GM12878 (cell line): Measurements from ENCODE around the gene RHEBL1. TPM values are rescaled to one million over a fixed set of nuclear protein-coding genes. Genes with fewer than 3 reads are reported as not detected.

ENCODE experiments used
- ATAC-seq: fragments of 200-7000 bp; cut with Tn5 transposase; 3 replicates; pipeline ENCODE4 v1.9.1; 2020; ENCODE audit warnings: mild to moderate bottlenecking, moderate library complexity
- Bru-seq: library from RNA; stranded (reverse); fragments of 400-500 nt; gene quantifications from one replicate; lab custom pipeline; 2021; lab: Mats Ljungman, UMichigan
- BruChase-seq, 2 experiments: library from RNA; stranded (reverse); fragments of 400-500 nt; gene quantifications; one replicate each; lab custom pipeline; 2021; lab: Mats Ljungman, UMichigan
- BruUV-seq: library from RNA; stranded (reverse); fragments of 400-500 nt; replicated peaks from 2 replicates; lab custom pipeline; 2021; lab: Mats Ljungman, UMichigan
- CTCF ChIA-PET: fragments of 300-600 bp; sonication (Branson Sonifier 250); formaldehyde crosslinking; extraction: SDS; loops from one replicate; lab custom pipeline; 2021; ENCODE audit warnings: inconsistent platforms; lab: Yijun Ruan, JAX
- POLR2A ChIA-PET: fragments of 350-600 bp; formaldehyde crosslinking; extraction: SDS; loops from one replicate; lab custom pipeline; 2021; ENCODE audit warnings: inconsistent platforms; lab: Charles Lee
- RAD21 ChIA-PET: fragments of 300-600 bp; sonication (Branson Sonifier 250); formaldehyde crosslinking; loops from one replicate; lab custom pipeline; 2023; ENCODE audit warnings: antibody characterized with exemption; ENCODE audit not compliant: unreplicated experiment; lab: Charles Lee
- SMC1A ChIA-PET: fragments of 300-600 bp; sonication (Branson Sonifier 250); formaldehyde crosslinking; loops from one replicate; lab custom pipeline; 2023; ENCODE audit not compliant: unreplicated experiment, uncharacterized antibody; lab: Charles Lee
- DNase-seq: peaks from one replicate; pipeline ENCODE4 v3.0.0-alpha.2; 2011; ENCODE audit warnings: low read depth, low spot score
- FAIRE-seq: peaks from 3 replicates; lab custom pipeline; 2011; peaks lifted over from hg19 to GRCh38; lab: Jason Lieb, UNC
- H2AFZ ChIP-seq: 2 replicates; pipeline ENCODE4 v1.6.0; 2011; ENCODE audit warnings: low read depth, low read length, control low read depth; ENCODE audit not compliant: control insufficient read depth
- H3K27ac ChIP-seq: 2 replicates; pipeline ENCODE4 v1.5.1; 2011; ENCODE audit warnings: control low read depth; ENCODE audit not compliant: control insufficient read depth, insufficient read depth
- H3K27me3 ChIP-seq, 2 experiments: replicated peaks in 1 of 2; 2 replicates each; pipeline versions ENCODE4 v1.6.0 to v1.6.1; 2011; ENCODE audit warnings: low read length in 1 of 2; ENCODE audit not compliant: control insufficient read depth in 2 of 2, insufficient read depth in 2 of 2
- H3K36me3 ChIP-seq, 2 experiments: 2 replicates each; pipeline ENCODE4 v1.5.1; 2011; ENCODE audit warnings: low read length in 1 of 2; ENCODE audit not compliant: control insufficient read depth in 2 of 2, insufficient read depth in 2 of 2
- H3K4me1 ChIP-seq: 2 replicates; pipeline ENCODE4 v1.6.1; 2011; ENCODE audit warnings: mild to moderate bottlenecking, low read length, moderate library complexity, mixed read lengths; ENCODE audit not compliant: control insufficient read depth, insufficient read depth
- H3K4me2 ChIP-seq: 2 replicates; pipeline ENCODE4 v1.6.0; 2011; ENCODE audit warnings: control low read depth; ENCODE audit not compliant: control insufficient read depth, insufficient read depth
- H3K4me3 ChIP-seq: fragments of 200-600 bp; sonication (generic); 2 replicates; pipeline ENCODE4 v1.5.1; 2016
- H3K79me2 ChIP-seq: 2 replicates; pipeline ENCODE4 v1.6.0; 2011; ENCODE audit warnings: low read length; ENCODE audit not compliant: control insufficient read depth, insufficient read depth
- H3K9ac ChIP-seq: 2 replicates; pipeline ENCODE4 v1.8.0; 2011; ENCODE audit warnings: low read length, control low read depth, mixed read lengths; ENCODE audit not compliant: control insufficient read depth, insufficient read depth
- H3K9me3 ChIP-seq: replicated peaks from 3 replicates; pipeline ENCODE4 v1.5.1; 2011; ENCODE audit warnings: mild to moderate bottlenecking, low read length; ENCODE audit not compliant: control insufficient read depth, insufficient read depth
- H4K20me1 ChIP-seq: 2 replicates; pipeline ENCODE4 v1.6.0; 2011; ENCODE audit not compliant: control insufficient read depth, insufficient read depth
- CHD4 ChIP-seq: fragments of 200-600 bp; sonication (generic); IDR thresholded peaks from 2 replicates; pipeline ENCODE4 v1.6.1; 2016; ENCODE audit warnings: mild to moderate bottlenecking
- HDAC2 ChIP-seq: fragments of 200-600 bp; sonication (generic); IDR thresholded peaks from 2 replicates; pipeline ENCODE4 v1.6.1; 2017
- JUND ChIP-seq: IDR thresholded peaks from 2 replicates; pipeline ENCODE4 v1.6.1; 2012; ENCODE audit warnings: low read depth, mild to moderate bottlenecking, low read length, improper control_type of control experiment, moderate library complexity
- POLR2AphosphoS5 ChIP-seq: IDR thresholded peaks from 2 replicates; pipeline ENCODE4 v1.6.1; 2011; ENCODE audit warnings: mild to moderate bottlenecking, low read length, inconsistent platforms
- SIX5 ChIP-seq: IDR thresholded peaks from 2 replicates; pipeline ENCODE4 v1.6.1; 2011; ENCODE audit warnings: mild to moderate bottlenecking, low read depth, low read length, moderate library complexity; ENCODE audit not compliant: severe bottlenecking
- STAT3 ChIP-seq: IDR thresholded peaks from 2 replicates; pipeline ENCODE4 v1.6.1; 2011; ENCODE audit warnings: low read depth, low read length, improper control_type of control experiment
- TBL1XR1 ChIP-seq: IDR thresholded peaks from 2 replicates; pipeline ENCODE4 v1.6.1; 2012; ENCODE audit warnings: low read depth, low read length, improper control_type of control experiment
- ZSCAN29 ChIP-seq: fragments of 450-650 bp; IDR thresholded peaks from 2 replicates; pipeline ENCODE4 v1.6.1; 2017; ENCODE audit warnings: mild to moderate bottlenecking, moderate library complexity
- ZZZ3 ChIP-seq: IDR thresholded peaks from 2 replicates; pipeline ENCODE4 v1.6.1; 2011; ENCODE audit warnings: low read depth; ENCODE audit not compliant: control insufficient read depth, insufficient read length
- WGBS: methylation state at CpG from one replicate; pipeline ENCODE4 v1.1.6; 2016; ENCODE audit warnings: low lambda C conversion rate; ENCODE audit not compliant: insufficient replicate concordance, insufficient coverage; ENCODE audit errors: missing lambda C conversion rate; 5-methylcytosine and 5-hydroxymethylcytosine counted together
- in situ Hi-C: fragments of 300-500 bp; cut with MboI; formaldehyde crosslinking; loops from 9 replicates; pipeline ENCODE4 v1.14.3; 2018; ENCODE audit warnings: mixed read lengths
- intact Hi-C: fragments of 100-400 bp; cut with micrococcal nuclease; formaldehyde crosslinking; loops from one replicate; pipeline ENCODE4 v1.14.2; 2022; ENCODE audit not compliant: unreplicated experiment
- long read RNA-seq, 2 experiments: library from polyadenylated mRNA; unstranded; transcript quantifications; one replicate each; pipeline ENCODE4 v2.0.0, GENCODE V29; 2019 to 2020
- polyA minus RNA-seq, 3 experiments: library from RNA; depleted of rRNA, polyadenylated mRNA; stranded (reverse); fragments of >200 nt; gene quantifications; 2 replicates each; pipeline ENCODE4 v1.2.3, GENCODE V29; 2011
- polyA plus RNA-seq, 11 experiments: library from polyadenylated mRNA; depleted of rRNA in 4 of 11; unstranded in 6 of 11; stranded (reverse) in 5 of 11; fragments of >200 nt; fragmentation: Nextera tagmentation in 4 of 11; fragmentation: Illumina TruSeq in 1 of 11; extraction: Ambion mirVana in 4 of 11; extraction: Trizol in 1 of 11; gene quantifications; 1 replicate in 1 of 11; 2 replicates in 10 of 11; pipeline versions ENCODE4 v1.2.1 to v1.2.3, GENCODE V29; 2011 to 2016; ENCODE audit warnings: inconsistent platforms in 2 of 11, missing spikeins in 2 of 11, low read depth in 1 of 11
- total RNA-seq, 4 experiments: library from RNA; depleted of rRNA in 3 of 4; stranded (reverse); fragments of >200 nt in 3 of 4; fragmentation: Illumina TruSeq in 1 of 4; extraction: Trizol in 1 of 4; gene quantifications; 2 replicates each; pipeline versions ENCODE4 v1.2.1 to v1.2.3, GENCODE V29; 2013 to 2021
- TF ChIP-seq, protein P1 (sequence below), 3 experiments: IDR thresholded peaks in 2 of 3; conservative IDR thresholded peaks in 1 of 3; 2 replicates each; pipeline ENCODE4 v1.5.1; 2011; ENCODE audit warnings: low read depth in 3 of 3, low read length in 3 of 3, mild to moderate bottlenecking in 3 of 3, control low read depth in 2 of 3, moderate library complexity in 2 of 3, inconsistent platforms in 1 of 3, mixed read lengths in 1 of 3; ENCODE audit not compliant: control insufficient read depth in 2 of 3, insufficient read depth in 1 of 3; ENCODE audit errors: extremely low read depth in 1 of 3
- TF ChIP-seq, protein P2 (sequence below): fragments of 450-650 bp; IDR thresholded peaks from 2 replicates; pipeline ENCODE4 v1.6.1; 2017; ENCODE audit warnings: low read depth, mild to moderate bottlenecking, moderate library complexity

The RHEBL1 gene, protein sequence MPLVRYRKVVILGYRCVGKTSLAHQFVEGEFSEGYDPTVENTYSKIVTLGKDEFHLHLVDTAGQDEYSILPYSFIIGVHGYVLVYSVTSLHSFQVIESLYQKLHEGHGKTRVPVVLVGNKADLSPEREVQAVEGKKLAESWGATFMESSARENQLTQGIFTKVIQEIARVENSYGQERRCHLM
- total RNA-seq (2013; cell fraction: nucleolus; rRNA removed): 1.9 and 3.7 TPM in 2 replicates
- total RNA-seq (2014; rRNA removed) (8.7 and 11.0 TPM in 2 replicates), total RNA-seq (2014; rRNA removed; fragmentation: Illumina TruSeq; extraction: Trizol) (5.9 and 6.4 TPM in 2 replicates), total RNA-seq (2021) (7.2 and 7.9 TPM in 2 replicates), polyA plus RNA-seq (2011; rRNA removed) (13.1 and 15.3 TPM in 2 replicates), polyA plus RNA-seq (2014; fragmentation: Illumina TruSeq; extraction: Trizol) (5.5 and 6.2 TPM in 2 replicates), polyA plus RNA-seq (2014; fragmentation: Nextera tagmentation; extraction: Ambion mirVana) (10 to 100 TPM; 17.9 to 18.7 TPM), polyA plus RNA-seq (2014; rRNA removed) (9.2 and 11.1 TPM in 2 replicates), polyA plus RNA-seq (2016; fragmentation: Nextera tagmentation; extraction: Ambion mirVana) (10 to 100 TPM; 13.0 to 14.5 TPM), polyA minus RNA-seq (2011; rRNA and poly(A)+ RNA removed) (10.1 and 13.0 TPM in 2 replicates), Bru-seq, nascent RNA (percentile 64 among the genes with signal in this experiment), BruChase-seq, experiment 1, labeled RNA remaining after a 6-hour chase (percentile 61 among the genes with signal in this experiment), BruChase-seq, experiment 2, labeled RNA remaining after a 2-hour chase (percentile 73 among the genes with signal in this experiment)
- 3.8 TPM for polyA plus RNA-seq (2011; ENCODE audit: low read depth)
- polyA plus RNA-seq (2011; cell fraction: cytosol; rRNA removed): 14.7 and 20.5 TPM in 2 replicates
- polyA plus RNA-seq (2011; cell fraction: nucleus; rRNA removed): 17.4 and 22.9 TPM in 2 replicates
- polyA plus RNA-seq (2012): 6.2 and 6.8 TPM in 2 replicates
- 3.5 and 4.5 TPM in 2 replicates for polyA minus RNA-seq (2011; cell fraction: cytosol; rRNA and poly(A)+ RNA removed)
- polyA minus RNA-seq (2011; cell fraction: nucleus; rRNA and poly(A)+ RNA removed): 4.4 and 5.3 TPM in 2 replicates
- long read RNA-seq, experiment 1, transcript RHEBL1-201 (8 exons, 1,210 nt): major isoform, 8 of 11 reads
- long read RNA-seq, experiment 1, partial matches to known transcripts: 1 of 11 reads
- long read RNA-seq, experiment 1, other reads (novel, unspliced or antisense): 2 of 11 reads
- long read RNA-seq, experiment 2, transcript RHEBL1-201 (8 exons, 1,210 nt): major isoform, 43 of 60 reads
- long read RNA-seq, experiment 2, transcript RHEBL1-202 (7 exons, 1,063 nt): minor isoform, 6 of 60 reads
- long read RNA-seq, experiment 2, partial matches to known transcripts: 0 of 60 reads
- long read RNA-seq, experiment 2, other reads (novel, unspliced or antisense): 9 of 60 reads

DNA sequence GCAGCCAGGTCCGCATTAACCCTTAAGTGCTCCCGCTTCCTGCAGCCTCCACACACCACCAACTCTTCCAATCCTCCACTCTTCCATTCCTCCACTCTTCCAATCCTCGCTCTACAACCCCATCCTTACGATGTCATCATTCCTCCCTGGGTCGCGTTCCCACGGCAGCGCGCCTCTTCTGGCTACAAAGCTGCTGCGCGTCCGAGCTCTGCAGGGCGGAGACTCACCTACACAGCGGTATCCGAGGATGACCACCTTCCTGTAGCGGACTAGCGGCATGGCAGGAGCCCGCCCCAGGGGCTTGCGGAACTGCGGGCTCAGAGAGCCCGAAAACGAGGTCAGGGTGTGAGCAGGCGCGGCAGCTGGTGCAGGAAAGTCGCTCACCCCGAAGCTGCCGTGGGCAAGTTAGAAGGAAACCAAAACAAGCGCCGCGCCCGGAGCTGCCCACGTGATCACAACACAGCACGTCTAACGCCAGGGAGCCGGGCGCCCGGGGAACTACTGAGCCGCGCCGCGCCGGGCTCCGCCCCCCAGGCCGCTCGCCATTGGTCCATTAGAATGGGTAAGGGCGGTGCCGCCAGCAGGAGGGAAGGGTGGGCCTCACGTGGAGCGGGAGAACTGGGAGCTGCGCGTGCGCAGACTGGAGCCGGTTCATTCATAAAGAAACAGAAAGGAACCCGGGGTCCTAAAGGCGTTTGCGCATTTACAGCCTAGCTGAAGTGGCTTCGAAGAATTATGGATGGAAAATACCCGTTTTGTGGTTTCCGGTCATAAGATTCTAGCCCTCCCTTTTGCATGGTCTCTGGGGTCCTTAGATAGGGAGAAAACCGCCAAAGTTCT is at the start of gene RHEBL1:
Gene RHEBL1 (minus strand): TSS at position 473 of the 840 bp plus-strand sequence. CDS start 194 bp downstream, at position 279.
- ChIA-PET POLR2A (interaction anchor here (0.6 to 2.6 kb wide), 12 partner anchors 13 to 672 kb away, joined by 3 to 26 read pairs (median 3); partner anchors contain the start of genes LMBR1L, TMBIM6 and TUBA1B), SMC1A (interaction anchor here (0.9 to 2.0 kb wide), 11 partner anchors 8 to 74 kb away, joined by 3 to 12 read pairs (median 4); partner anchors contain the start of genes DHH and TUBA1B), CTCF (interaction anchor here (0.5 to 12.5 kb wide), 21 partner anchors 9 to 308 kb away, joined by 3 to 254 read pairs (median 4); partner anchors contain the start of gene DHH), RAD21 (interaction anchor here (0.7 to 2.4 kb wide), 17 partner anchors 8 to 276 kb away, joined by 3 to 14 read pairs (median 4); partner anchors contain the start of genes DDX23, DHH, FKBP11 and TUBA1A)
- peak; percentile 94 for DNase-seq
- Histone ChIP-seq H3K4me2 (peak within 1 kb of the TSS; percentile 93), H3K27ac (peak within 1 kb of the TSS; percentile 91), H3K27me3 (no peaks in the 10 kb centered on the region), H4K20me1 (no peaks in the 10 kb centered on the region), H2AFZ (peak within 1 kb of the TSS; percentile 92), H3K9ac (peak within 1 kb of the TSS; percentile 88), H3K4me3 (peak within 1 kb of the TSS; percentile 93), H3K36me3 (no peaks in the 10 kb centered on the region), H3K4me1 (peaks cover 4% of the 10 kb centered on the region), H3K9me3 (no peaks in the 10 kb centered on the region), H3K79me2 (peaks cover 9% of the 10 kb centered on the region)
- BruUV-seq: no TSS peak
- intact Hi-C loops (loop anchor here (1.0 kb wide), 1 partner anchor 61 kb away; no protein-coding TSS in a partner anchor), in situ Hi-C loops (loop anchor here (10.0 kb wide), 1 partner anchor 165 kb away; no protein-coding TSS in a partner anchor)
- under 1% methylated on average over 60 of the region's 60 CpGs for WGBS
- FAIRE-seq: peak; percentile 92
- ATAC-seq: peak; percentile 99
- 0 out of 2 replicates have a peak, but pooled peaks have one; percentile 77 for TF ChIP-seq HDAC2
- TF ChIP-seq TBL1XR1: no peak
- peak; percentile 88 for TF ChIP-seq ZSCAN29
- no peak for TF ChIP-seq STAT3
- TF ChIP-seq, protein P1, sequence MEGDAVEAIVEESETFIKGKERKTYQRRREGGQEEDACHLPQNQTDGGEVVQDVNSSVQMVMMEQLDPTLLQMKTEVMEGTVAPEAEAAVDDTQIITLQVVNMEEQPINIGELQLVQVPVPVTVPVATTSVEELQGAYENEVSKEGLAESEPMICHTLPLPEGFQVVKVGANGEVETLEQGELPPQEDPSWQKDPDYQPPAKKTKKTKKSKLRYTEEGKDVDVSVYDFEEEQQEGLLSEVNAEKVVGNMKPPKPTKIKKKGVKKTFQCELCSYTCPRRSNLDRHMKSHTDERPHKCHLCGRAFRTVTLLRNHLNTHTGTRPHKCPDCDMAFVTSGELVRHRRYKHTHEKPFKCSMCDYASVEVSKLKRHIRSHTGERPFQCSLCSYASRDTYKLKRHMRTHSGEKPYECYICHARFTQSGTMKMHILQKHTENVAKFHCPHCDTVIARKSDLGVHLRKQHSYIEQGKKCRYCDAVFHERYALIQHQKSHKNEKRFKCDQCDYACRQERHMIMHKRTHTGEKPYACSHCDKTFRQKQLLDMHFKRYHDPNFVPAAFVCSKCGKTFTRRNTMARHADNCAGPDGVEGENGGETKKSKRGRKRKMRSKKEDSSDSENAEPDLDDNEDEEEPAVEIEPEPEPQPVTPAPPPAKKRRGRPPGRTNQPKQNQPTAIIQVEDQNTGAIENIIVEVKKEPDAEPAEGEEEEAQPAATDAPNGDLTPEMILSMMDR (IDR thresholded peaks at IDR 0.05 in 2 of 3, conservative IDR thresholded peaks at IDR 0.05 in 1 of 3; ENCODE audit: control insufficient read depth in 2 of 3, extremely low read depth in 1 of 3, insufficient read depth in 1 of 3, low read depth in 3 of 3, low read length in 3 of 3): peak; percentile 33 to 37 (median 36); a peak in 4 of 6 replicates
- TF ChIP-seq POLR2AphosphoS5: peak; percentile 59
- TF ChIP-seq JUND: peak; percentile 71; the same call in 1 of the 2 replicates
- no peak for TF ChIP-seq ZZZ3
- no peak for TF ChIP-seq CHD4
- no peak for TF ChIP-seq SIX5
- TF ChIP-seq, protein P2, sequence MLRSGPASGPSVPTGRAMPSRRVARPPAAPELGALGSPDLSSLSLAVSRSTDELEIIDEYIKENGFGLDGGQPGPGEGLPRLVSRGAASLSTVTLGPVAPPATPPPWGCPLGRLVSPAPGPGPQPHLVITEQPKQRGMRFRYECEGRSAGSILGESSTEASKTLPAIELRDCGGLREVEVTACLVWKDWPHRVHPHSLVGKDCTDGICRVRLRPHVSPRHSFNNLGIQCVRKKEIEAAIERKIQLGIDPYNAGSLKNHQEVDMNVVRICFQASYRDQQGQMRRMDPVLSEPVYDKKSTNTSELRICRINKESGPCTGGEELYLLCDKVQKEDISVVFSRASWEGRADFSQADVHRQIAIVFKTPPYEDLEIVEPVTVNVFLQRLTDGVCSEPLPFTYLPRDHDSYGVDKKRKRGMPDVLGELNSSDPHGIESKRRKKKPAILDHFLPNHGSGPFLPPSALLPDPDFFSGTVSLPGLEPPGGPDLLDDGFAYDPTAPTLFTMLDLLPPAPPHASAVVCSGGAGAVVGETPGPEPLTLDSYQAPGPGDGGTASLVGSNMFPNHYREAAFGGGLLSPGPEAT: peak; percentile 83
